ENCODE data around the gene SELENOP.

GRCh38 chr5:42808888-42809611 lies 2.6 kb downstream of the SELENOP start:
- TF ChIP-seq POLR2AphosphoS5 (IDR thresholded peaks at IDR 0.05; ENCODE audit: low read depth, low read length) (no peak), MAFK (IDR thresholded peaks at IDR 0.05; ENCODE audit: low read depth, low read length) (no peak), USF2 (IDR thresholded peaks at IDR 0.05; ENCODE audit: low read length) (no peak), POLR2A (IDR thresholded peaks at IDR 0.05; ENCODE audit: control extremely low read depth in 1 of 2, low read depth in 2 of 2, low read length in 2 of 2) (no peak), NRF1 (IDR thresholded peaks at IDR 0.05; ENCODE audit: low read depth, low read length) (no peak), TCF12 (IDR thresholded peaks at IDR 0.05; ENCODE audit: low read depth, low read length) (no peak), CBX8 (IDR thresholded peaks at IDR 0.05; ENCODE audit: borderline replicate concordance, low read depth, low read length) (no peak), CHD1 (IDR thresholded peaks at IDR 0.05; ENCODE audit: low read depth, low read length) (no peak), HDAC2 (IDR thresholded peaks at IDR 0.05; ENCODE audit: borderline replicate concordance in 1 of 2, low read depth in 2 of 2, low read length in 2 of 2) (no peak), EZH2 (IDR thresholded peaks at IDR 0.05; ENCODE audit: low read depth, low read length, severe bottlenecking) (no peak), KDM1A (IDR thresholded peaks at IDR 0.05; ENCODE audit: borderline replicate concordance, low read length) (no peak), TBP (IDR thresholded peaks at IDR 0.05; ENCODE audit: low read depth, low read length) (no peak), RAD21 (IDR thresholded peaks at IDR 0.05 in 1 of 2, conservative IDR thresholded peaks at IDR 0.05 in 1 of 2; ENCODE audit: low read depth in 2 of 2, low read length in 2 of 2) (no peak)
- TF ChIP-seq, protein P1, sequence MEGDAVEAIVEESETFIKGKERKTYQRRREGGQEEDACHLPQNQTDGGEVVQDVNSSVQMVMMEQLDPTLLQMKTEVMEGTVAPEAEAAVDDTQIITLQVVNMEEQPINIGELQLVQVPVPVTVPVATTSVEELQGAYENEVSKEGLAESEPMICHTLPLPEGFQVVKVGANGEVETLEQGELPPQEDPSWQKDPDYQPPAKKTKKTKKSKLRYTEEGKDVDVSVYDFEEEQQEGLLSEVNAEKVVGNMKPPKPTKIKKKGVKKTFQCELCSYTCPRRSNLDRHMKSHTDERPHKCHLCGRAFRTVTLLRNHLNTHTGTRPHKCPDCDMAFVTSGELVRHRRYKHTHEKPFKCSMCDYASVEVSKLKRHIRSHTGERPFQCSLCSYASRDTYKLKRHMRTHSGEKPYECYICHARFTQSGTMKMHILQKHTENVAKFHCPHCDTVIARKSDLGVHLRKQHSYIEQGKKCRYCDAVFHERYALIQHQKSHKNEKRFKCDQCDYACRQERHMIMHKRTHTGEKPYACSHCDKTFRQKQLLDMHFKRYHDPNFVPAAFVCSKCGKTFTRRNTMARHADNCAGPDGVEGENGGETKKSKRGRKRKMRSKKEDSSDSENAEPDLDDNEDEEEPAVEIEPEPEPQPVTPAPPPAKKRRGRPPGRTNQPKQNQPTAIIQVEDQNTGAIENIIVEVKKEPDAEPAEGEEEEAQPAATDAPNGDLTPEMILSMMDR (IDR thresholded peaks at IDR 0.05; ENCODE audit: control extremely low read depth in 1 of 3, insufficient read depth in 1 of 3, low read depth in 1 of 3, low read length in 3 of 3) = no peak
